GM18499 (cell line): ENCODE measurements around the gene ZNF273.
A peak's percentile ranks its signal among the peaks of the same experiment; 100 is the strongest.
"Not testable (repeated sequence)": the region's sequence is repeated elsewhere in the genome, so short reads cannot be mapped to it uniquely, and the experiment has no call there.

Source experiments
- ATAC-seq: cut with Tn5 transposase; IDR thresholded peaks from one replicate; pipeline ENCODE4 v1.9.1; 2021; ENCODE audit warnings: moderate number of reproducible peaks; ENCODE audit not compliant: insufficient read depth, unreplicated experiment

Gene ZNF273

GRCh38 chr7:64902806-64903721, at the start of gene ZNF273:
TSS of gene ZNF273 (plus strand) at chr7:64903273. CDS start at chr7:64903318, 45 bp downstream.
- peak; percentile 99 for ATAC-seq

DNA sequence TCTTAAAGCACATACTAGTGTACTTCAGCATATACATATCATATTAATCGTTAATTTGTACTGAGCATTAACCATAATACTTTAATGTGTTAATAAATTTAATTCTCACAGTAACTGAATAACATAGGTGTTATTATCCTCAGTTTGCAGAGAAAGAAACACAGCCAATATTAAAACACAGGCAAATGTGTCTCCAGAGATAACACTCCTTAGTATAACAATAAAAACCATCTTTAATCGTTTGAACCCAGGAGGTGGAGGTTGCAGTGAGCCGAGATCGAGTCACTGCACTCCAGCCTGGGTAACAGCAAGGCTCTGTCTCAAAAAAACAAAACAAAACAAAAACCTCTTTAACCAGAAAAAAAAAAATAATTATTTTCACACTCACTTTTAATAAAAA, 49.4 kb upstream of the ZNF273 start:
- no peak for ATAC-seq

GRCh38 chr7:64854969-64855368, 48.1 kb upstream of the ZNF273 start:
- no peak for ATAC-seq

- no peak for ATAC-seq
Observed at GRCh38 chr7:64863021-64863420, 40.1 kb upstream of the ZNF273 start.

DNA sequence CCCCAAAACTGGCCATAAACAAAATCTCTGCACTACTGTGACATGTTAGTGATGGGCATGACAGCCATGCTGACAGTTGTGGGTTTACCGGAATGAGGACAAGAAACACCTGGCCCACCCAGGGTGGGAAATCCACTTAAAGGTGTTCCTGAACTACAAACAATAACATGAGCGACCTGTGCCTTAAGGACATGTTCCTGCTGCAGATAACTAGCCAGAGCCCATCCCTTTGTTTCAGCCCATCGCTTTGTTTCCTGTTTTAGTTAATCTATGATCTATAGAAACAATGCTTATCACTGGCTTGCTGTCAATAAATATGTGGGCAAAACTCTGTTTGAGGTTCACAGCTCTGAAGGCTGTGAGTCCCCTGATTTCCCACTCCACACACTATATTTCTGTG, 39.5 kb upstream of the ZNF273 start:
- ATAC-seq = not testable (repeated sequence)

- ATAC-seq = no peak
Observed at GRCh38 chr7:64863969-64864368, 39.1 kb upstream of the ZNF273 start.

DNA sequence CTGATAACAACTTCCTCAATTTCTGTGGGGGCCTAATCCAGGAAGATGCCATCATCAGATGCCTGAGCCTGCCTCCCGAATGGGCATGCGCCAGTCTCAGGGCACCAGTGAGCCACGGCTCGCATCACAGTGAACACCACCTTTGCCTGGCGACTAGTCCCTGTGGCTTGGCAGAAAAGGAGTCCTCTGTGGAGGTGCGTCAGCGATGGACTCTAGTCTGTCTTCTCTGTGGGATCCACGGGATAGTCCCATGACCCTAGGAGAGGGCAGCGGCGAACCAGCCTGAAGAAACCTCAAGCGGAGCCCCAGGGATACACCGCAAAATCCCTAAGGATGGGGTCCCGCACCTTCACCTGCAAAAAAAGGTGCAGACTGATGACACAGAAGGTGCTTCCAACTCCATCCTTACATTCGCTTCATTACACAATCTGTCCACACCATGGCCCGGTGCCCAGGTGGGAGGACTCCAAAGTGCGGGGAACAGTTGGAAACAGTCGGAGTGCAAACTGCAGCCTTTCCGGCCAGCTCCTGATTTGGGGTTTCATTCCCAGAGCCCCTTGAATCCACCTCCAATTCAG, 35.1 kb upstream of the ZNF273 start:
- no peak for ATAC-seq

- ATAC-seq = no peak
Observed at GRCh38 chr7:64868499-64868898, 34.6 kb upstream of the ZNF273 start.

DNA sequence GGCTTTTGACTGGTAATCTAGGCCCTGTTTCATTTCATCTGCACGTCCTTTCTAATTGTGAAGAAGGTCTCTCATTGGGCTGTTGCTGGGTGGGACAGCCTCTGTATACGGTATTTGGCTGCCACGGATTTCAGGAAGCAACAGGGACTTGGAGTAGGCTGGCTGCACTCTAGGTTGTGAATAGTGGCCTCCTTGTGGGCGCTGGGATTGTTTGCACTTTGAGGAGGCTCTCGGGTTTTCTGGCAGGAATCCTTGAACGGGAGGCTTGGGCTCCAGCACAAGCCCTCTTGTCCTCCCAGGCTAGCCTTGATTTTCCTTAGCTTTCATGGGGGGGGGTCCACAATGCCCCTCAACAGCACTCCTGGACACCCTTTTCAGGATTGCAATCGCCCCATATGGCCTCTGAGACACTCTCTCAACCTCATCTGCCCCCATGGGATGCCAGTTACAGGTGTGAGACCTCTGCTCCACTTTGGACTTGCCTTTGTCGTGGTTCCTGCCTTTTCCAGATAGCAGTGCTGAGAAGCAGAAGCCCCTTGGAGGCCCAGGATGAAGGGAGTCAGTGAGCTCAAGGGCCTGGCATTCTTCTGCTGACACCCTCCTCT, 33.9 kb upstream of the ZNF273 start:
- no peak for ATAC-seq

- ATAC-seq = no peak
Observed at GRCh38 chr7:64869912-64870562, 33.0 kb upstream of the ZNF273 start.

DNA sequence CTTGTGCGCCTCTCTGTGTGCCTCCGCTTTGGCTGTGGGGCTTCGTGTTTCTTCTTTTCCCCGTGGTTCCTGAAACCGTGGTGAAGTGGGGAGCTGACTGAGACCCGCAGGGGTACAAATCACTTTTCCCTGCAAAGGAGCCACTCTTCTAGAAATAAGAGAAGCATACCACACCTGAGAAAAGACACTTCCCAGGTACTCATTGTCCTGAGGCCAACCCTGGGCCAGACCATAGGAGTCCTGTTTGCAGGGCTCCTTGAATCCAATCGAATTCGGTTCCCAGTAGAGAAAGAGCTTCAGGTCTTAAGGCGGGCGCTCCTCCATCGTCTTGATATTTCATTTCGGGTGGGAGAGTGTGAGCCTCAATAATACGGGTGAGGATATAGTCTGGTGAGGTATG, 32.4 kb upstream of the ZNF273 start:
- no peak for ATAC-seq

DNA sequence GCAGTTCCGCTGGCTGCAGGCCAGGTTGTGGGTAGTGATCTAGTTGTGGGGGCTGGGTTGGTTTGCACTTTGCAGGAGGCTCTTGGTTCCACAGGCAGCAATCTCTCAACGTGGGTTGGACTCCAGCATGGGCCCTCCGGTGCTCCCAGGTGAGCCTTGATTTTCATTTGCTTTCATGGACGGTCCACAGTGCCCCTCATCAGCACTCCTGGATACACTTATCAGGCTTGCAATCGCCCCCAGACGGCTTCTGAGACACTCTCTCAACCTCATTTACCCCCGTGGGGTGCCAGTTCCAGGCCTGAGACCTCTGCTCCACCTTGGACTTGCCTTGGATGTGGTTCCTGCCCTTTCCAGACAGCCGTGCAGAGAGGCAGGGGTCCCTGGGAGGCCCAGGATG, 31.3 kb upstream of the ZNF273 start:
- ATAC-seq = no peak

GRCh38 chr7:64872351-64873154, 30.5 kb upstream of the ZNF273 start:
- ATAC-seq = no peak

DNA sequence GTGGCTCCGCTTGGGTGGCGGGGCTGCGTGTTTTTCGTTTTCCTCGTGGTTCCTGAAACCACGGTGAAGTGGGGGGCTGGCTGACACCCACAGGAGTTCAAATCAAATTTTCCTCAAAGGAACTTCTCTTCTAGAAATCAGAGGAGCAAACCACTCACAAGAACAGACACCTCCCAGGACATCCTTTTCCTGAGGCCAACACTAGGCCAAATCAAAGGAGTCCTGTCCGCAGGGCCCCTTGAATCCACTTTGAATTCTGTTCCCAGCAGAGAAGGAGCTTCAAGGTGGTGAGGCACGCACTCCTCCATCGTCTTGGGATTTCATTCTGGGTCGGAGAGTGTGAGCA, 29.9 kb upstream of the ZNF273 start:
- ATAC-seq = no peak

GRCh38 chr7:64873517-64873916, 29.6 kb upstream of the ZNF273 start:
- ATAC-seq = no peak

DNA sequence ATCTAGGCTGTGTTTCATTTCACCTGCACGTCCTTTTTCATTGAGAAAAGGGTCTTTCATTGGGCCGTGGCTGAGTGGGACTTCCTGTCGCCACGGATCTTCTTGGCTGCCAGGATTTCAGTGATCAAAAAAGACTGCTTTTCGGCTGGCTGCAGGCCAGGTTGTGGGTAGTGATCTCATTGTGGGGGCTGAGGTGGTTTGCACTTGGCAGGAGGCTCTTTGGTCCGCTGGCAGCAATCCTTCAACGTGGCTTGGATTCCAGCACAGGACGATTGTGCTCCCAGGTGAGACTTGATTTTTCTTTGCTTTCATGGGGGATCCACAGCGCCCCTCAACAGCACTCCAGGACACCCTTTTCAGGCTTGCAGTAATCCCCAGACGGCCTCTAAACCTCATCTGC, 29.0 kb upstream of the ZNF273 start:
- no peak for ATAC-seq

- no peak for ATAC-seq
Observed at GRCh38 chr7:64874562-64875250, 28.4 kb upstream of the ZNF273 start.

- ATAC-seq = no peak
Observed at GRCh38 chr7:64875258-64875657, 27.8 kb upstream of the ZNF273 start.

DNA sequence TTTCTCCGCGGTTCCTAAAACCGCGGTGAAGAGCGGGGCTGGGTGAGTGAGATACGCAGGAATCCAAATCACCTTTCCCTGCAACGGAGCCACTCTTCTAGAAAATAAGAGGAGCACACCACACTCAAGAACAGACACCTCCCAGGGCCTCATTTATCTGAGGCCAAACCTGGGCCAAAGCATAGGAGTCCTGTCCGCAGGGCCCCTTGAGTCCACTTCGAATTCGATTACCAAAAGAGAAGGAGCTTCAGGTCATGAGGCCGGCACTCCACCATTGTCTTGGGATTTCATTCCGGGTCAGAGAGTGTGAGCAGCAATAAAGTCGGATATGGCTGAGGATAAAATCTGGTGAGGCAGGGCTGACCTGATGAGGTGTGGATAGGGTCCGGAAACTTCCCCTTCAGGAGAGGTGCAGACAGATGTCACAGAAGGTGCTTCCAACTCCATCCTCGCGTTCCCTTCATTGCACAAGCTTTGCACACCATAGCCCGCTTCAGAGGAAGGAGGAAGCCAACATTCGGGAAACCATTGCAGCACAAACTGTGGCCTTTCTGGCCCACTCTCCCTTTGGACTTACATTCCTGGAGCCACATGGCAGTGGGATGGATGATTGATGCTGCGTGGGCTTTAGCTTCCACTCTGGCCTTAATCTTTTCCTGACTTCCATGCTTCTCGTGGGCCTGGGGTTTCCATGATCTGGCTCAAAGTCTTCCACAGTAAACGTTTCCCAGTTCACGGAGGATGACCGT, 27.2 kb upstream of the ZNF273 start:
- no peak for ATAC-seq
